ENCODE results near the gene POGLUT2. TPM values are rescaled to one million over a fixed set of nuclear protein-coding genes. Genes with fewer than 3 reads are reported as not detected.
A peak's percentile ranks its signal among the peaks of the same experiment; 100 is the strongest.

POGLUT2 gene
- total RNA-seq, 1 donor from 2014 or later, result 3.4 TPM

- peak; percentile 100 for ATAC-seq (ENCODE audit: poor library complexity)
- peak; percentile 91 for DNase-seq
- intact Hi-C loops (cut with DNase I), result loop anchor here (10.0 kb wide), 1 partner anchor 71 kb away; the partner anchor contains the start of gene ERCC5
These were observed 25.1 kb downstream of the POGLUT2 start, which contains the start of gene TEX30 for GRCh38 chr13:102773441-102774213. Gene TEX30, minus strand, starts transcription at chr13:102773786. Its CDS starts 3,760 bp downstream, at chr13:102770026.

DNA sequence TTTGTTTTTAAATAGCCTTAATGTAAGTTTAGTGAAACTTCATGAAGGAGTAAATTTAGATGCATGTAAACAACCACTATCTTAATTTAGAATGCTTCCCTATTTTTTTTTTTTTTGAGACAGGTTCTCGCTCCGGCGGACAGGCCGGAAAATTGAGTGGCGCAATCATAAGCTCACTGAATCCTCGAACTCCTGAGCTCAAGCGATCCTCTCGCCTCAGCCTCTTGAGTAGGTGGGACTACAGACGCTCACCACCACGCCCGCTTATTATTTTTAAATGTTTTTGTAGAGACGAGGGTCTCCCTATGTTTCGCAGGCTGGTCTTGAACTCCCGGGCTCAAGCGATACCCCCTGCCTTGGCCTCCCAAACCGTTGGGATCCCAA lies 26.7 kb downstream of the POGLUT2 start:
- intact Hi-C loops (cut with DNase I), result loop anchor here (10.0 kb wide), 1 partner anchor 73 kb away; the partner anchor contains the start of gene ERCC5

GRCh38 chr13:102771298-102772041 lies 27.3 kb downstream of the POGLUT2 start:
- intact Hi-C loops (cut with DNase I), result loop anchor here (10.0 kb wide), 1 partner anchor 73 kb away; the partner anchor contains the start of gene ERCC5
- DNase-seq, result no peak
- no peak for ATAC-seq (ENCODE audit: poor library complexity)

More for the DNA sequence above, 26.7 kb downstream of the POGLUT2 start:
- no peak for DNase-seq
- no peak for ATAC-seq (ENCODE audit: poor library complexity)

- intact Hi-C loops (cut with DNase I), result loop anchor here (10.0 kb wide), 1 partner anchor 74 kb away; the partner anchor contains the start of gene ERCC5
- no peak for DNase-seq
- ATAC-seq (ENCODE audit: poor library complexity), result no peak
These were observed 28.3 kb downstream of the POGLUT2 start for GRCh38 chr13:102770435-102770834.

GRCh38 chr13:102769679-102770078 lies 29.1 kb downstream of the POGLUT2 start:
- intact Hi-C loops (cut with DNase I), result loop anchor here (10.0 kb wide), 1 partner anchor 75 kb away; the partner anchor contains the start of gene ERCC5

GRCh38 chr13:102768909-102769308 lies 29.9 kb downstream of the POGLUT2 start:
- no peak for ATAC-seq (ENCODE audit: poor library complexity)
- no peak for DNase-seq
- intact Hi-C loops (cut with DNase I), result no loop called here

More at GRCh38 chr13:102769679-102770078, 29.1 kb downstream of the POGLUT2 start:
- DNase-seq, result no peak
- ATAC-seq (ENCODE audit: poor library complexity), result no peak

DNA sequence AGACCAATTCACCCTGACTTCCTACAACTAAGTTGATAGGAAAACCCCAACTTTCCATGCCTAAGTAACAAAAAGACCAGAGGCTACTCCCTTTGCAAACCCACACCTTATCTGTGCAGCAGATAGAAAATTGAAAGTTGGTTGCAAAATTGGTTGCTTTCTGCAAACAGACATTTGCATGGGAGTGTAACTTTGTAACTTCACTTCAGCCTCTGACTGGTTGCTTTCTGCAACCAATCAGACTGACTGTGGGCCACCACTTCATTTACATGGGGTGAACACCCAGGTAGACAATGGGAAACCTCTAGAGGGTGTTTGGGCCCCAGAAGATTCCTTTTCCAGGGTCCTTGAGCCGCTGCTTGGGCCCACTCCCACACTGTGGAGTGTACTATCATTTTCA lies 35.0 kb downstream of the POGLUT2 start:
- no peak for ATAC-seq (ENCODE audit: poor library complexity)
- intact Hi-C loops (cut with DNase I), result no loop called here

GRCh38 chr13:102761071-102761470 lies 37.7 kb downstream of the POGLUT2 start:
- ATAC-seq (ENCODE audit: poor library complexity) (no peak), DNase-seq (no peak)
- intact Hi-C loops (cut with DNase I), result no loop called here

More for the DNA sequence above, 35.0 kb downstream of the POGLUT2 start:
- DNase-seq, result no peak

DNA sequence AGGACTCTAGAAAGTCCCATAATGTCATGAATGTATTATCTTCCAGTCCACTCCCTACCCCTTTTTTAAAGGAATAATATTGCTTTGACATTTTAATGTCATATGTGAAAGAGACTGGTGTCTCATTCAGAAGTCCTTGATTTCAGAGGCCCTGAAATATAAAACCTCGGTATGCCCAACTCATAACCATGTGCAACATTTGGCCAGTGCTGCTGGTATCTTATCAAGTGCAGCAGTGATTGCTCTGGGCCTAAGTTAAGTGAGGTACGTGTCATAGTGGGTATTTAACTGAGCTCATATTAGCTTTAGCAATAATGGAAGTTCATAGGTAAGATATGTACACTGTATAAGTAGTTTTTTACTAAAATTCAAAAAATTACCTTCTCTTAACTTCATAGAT lies 39.9 kb downstream of the POGLUT2 start:
- ATAC-seq (ENCODE audit: poor library complexity) (peak; percentile 76), DNase-seq (no peak)
- intact Hi-C loops (cut with DNase I), result no loop called here

GRCh38 chr13:102757006-102757405 lies 41.8 kb downstream of the POGLUT2 start:
- intact Hi-C loops (cut with DNase I), result no loop called here
- no peak for DNase-seq
- ATAC-seq (ENCODE audit: poor library complexity), result no peak

DNA sequence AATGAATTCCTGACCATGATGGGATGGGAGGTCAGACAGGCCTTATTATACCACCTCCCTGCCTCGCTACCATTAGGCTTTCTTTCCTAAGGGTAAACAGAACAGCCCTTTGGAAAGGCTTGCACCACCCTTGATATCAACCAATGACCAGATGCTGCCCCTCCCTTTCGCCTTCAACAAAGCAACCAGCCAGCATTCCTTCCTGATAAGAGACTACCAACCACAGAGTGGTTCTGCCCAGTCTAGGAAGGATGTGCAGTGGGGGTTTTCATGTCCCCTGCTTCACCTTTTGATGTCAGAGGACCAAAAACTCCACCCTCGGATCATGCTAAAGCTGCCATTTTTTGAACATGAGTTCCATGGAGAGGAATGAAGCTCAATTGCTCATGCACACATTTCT lies 46.9 kb downstream of the POGLUT2 start:
- DNase-seq (no peak), ATAC-seq (ENCODE audit: poor library complexity) (no peak)
- intact Hi-C loops (cut with DNase I), result no loop called here

GRCh38 chr13:102742506-102742905 lies 56.3 kb downstream of the POGLUT2 start:
- DNase-seq (no peak), ATAC-seq (ENCODE audit: poor library complexity) (no peak)
- intact Hi-C loops (cut with DNase I), result no loop called here

DNA sequence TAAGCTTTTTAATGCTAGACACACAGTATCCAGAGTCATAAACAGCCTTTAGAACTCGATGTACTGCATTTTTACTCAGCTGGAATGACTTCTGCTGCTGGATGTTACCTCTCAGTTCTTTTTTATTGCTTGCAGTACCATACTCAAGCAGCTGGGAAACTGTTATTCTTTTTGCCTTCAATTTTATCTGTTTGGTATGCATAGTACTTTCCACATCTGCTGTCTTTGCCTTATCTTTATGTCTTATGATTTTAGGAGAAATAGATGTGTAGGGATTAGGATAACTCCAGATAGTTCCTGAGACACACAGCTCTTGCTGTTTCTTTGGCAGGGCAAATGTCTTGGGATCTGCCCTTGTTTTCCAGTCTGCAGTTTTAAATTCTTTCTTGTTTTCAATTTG lies 56.7 kb downstream of the POGLUT2 start:
- DNase-seq, result no peak
- ATAC-seq (ENCODE audit: poor library complexity), result no peak
- intact Hi-C loops (cut with DNase I), result no loop called here

Other genes starting within 250 kb of the POGLUT2 start
- gene TPP2, start 202.0 kb downstream of the POGLUT2 start, total RNA-seq, result 29.3 TPM
- not detected for gene METTL21C, start 103.9 kb downstream of the POGLUT2 start, total RNA-seq
- 7.8 TPM for gene TEX30, start 25.2 kb downstream of the POGLUT2 start, total RNA-seq
- gene BIVM, start 143 bp upstream of the POGLUT2 start, total RNA-seq, result 31.0 TPM
- gene ERCC5, start 47.1 kb upstream of the POGLUT2 start, total RNA-seq, result 25.7 TPM

Measured in Right ventricle myocardium superior (tissue), 1 donor.